COR-L47 (cell line): ENCODE results near the gene PPP2R3A.
"Not testable (repeated sequence)": the region's sequence is repeated elsewhere in the genome, so short reads cannot be mapped to it uniquely, and the experiment has no call there.

Experiments used
- DNase-seq: peaks from one replicate; lab custom pipeline; 2025; lab: John Stamatoyannopoulos, UW

PPP2R3A gene

GRCh38 chr3:135965506-135966270 lies at the start of gene PPP2R3A:
Gene PPP2R3A (plus strand): TSS chr3:135965728. CDS start chr3:136001499, 35,771 bp downstream.
- DNase-seq = peak; percentile 5

- no peak for DNase-seq
These were observed 49.2 kb upstream of the PPP2R3A start for GRCh38 chr3:135916310-135916709.

GRCh38 chr3:135917076-135917475 lies 48.5 kb upstream of the PPP2R3A start:
- no peak for DNase-seq

- no peak for DNase-seq
These were observed 47.5 kb upstream of the PPP2R3A start for GRCh38 chr3:135917927-135918597.

GRCh38 chr3:135918600-135918999 lies 46.9 kb upstream of the PPP2R3A start:
- no peak for DNase-seq

- no peak for DNase-seq
These were observed 45.3 kb upstream of the PPP2R3A start for GRCh38 chr3:135920275-135920674.

GRCh38 chr3:135922903-135923250 lies 42.7 kb upstream of the PPP2R3A start:
- no peak for DNase-seq

- no peak for DNase-seq
These were observed 41.0 kb upstream of the PPP2R3A start for GRCh38 chr3:135924506-135924905.

- DNase-seq = no peak
These were observed 38.9 kb upstream of the PPP2R3A start for GRCh38 chr3:135926664-135927063.

- DNase-seq = no peak
These were observed 38.4 kb upstream of the PPP2R3A start for GRCh38 chr3:135927155-135927554.

GRCh38 chr3:135929670-135930069 lies 35.9 kb upstream of the PPP2R3A start:
- DNase-seq = no peak

GRCh38 chr3:135930255-135930654 lies 35.3 kb upstream of the PPP2R3A start:
- DNase-seq = no peak

- DNase-seq = not testable (repeated sequence)
These were observed 30.4 kb upstream of the PPP2R3A start for GRCh38 chr3:135935171-135935570.

GRCh38 chr3:135937766-135938165 lies 27.8 kb upstream of the PPP2R3A start:
- DNase-seq = not testable (repeated sequence)

GRCh38 chr3:135944831-135945230 lies 20.7 kb upstream of the PPP2R3A start:
- no peak for DNase-seq

GRCh38 chr3:135950941-135951340 lies 14.6 kb upstream of the PPP2R3A start:
- DNase-seq = no peak

GRCh38 chr3:135964160-135964955 lies 1.2 kb upstream of the PPP2R3A start:
- no peak for DNase-seq

- DNase-seq = no peak
These were observed 411 bp upstream of the PPP2R3A start for GRCh38 chr3:135965129-135965505.

- DNase-seq = no peak
These were observed 888 bp downstream of the PPP2R3A start for GRCh38 chr3:135966271-135966961.

GRCh38 chr3:135966962-135967274 lies 1.4 kb downstream of the PPP2R3A start:
- no peak for DNase-seq

- DNase-seq = no peak
These were observed 2.3 kb downstream of the PPP2R3A start for GRCh38 chr3:135967867-135968266.

- no peak for DNase-seq
These were observed 5.1 kb downstream of the PPP2R3A start for GRCh38 chr3:135970506-135971116.
